ENCODE measurements around the gene HSBP1.

HSBP1 gene

GRCh38 chr16:83807710-83808572 lies at the start of gene HSBP1:
Gene HSBP1 (plus strand): TSS chr16:83807978. CDS start chr16:83808077, 99 bp downstream.
- peak; percentile 92 to 93 for DNase-seq

DNA sequence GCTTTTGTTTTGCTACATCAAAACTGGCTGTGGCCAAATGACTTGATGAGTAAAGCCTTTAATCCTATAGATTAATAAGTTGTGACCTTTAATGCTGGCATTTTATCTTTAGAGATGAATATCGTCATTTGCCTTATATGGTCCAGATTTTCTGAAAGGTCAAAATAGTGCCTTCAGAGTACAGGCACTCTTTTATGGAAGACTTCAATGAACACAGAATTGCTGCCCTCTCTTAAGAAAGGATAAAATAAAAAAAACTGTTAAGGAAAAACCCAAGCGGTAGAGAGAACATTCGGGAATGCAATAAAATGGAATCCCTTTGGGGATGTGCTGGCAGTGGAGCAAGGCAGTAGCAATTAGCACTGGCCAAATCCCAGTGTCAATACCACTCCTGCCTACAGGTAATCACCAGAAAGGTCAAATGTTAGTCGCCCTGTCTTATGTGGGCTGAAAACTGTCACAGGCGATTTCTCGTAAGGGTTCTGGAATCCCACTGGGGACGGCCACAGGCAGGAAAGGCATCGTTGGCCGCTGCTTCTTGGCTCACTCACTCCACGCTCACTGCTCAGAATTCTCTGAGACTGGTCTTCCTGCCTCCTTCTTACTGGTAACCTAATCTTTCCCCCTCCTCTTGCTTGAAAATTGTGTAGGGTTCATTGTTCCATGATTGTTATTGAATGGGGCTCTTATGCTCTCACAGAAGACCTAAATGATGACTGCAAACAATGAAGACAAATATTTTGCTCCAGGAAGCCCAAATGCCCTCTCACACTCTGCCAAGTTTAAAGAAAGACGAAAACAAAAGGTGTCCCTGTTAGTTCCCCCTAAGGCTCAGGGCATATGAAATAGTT lies 45.4 kb upstream of the HSBP1 start:
- no peak for DNase-seq

DNA sequence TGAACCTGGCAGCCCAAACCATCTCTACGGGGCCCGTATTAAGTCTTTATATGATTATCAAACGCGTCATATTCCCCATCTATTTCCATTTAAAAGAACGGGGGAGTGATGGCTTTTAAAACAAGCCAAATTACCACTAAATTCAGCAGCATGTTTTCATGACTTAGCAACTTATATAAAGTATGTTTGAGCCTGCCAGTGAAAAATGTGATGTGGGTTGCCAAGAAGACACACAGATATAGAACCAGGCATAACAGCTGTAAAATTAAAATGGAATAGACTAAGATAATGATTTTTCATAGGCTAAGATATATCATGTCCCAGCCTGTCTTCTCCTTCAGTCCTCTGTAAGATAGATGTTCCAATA lies 44.8 kb upstream of the HSBP1 start:
- no peak for DNase-seq

DNA sequence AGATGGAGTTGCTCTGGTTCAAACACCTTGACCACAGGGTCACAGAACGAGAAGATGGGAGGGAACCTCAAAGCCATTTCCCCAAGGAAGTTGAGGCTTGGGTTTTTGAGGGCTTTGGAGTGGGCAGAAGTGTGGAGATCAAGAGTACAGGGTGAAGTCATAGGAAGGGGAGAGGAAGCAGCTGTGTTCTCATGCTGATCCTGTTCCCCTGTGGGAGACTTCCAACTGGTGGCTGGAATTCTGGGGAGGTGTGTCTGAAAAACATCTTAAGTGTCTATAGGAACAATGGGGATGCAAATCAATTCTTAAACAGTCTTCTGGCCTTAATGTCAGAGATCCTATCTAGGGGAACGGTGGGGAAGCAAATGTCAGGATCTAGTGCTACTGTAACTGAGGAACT lies 38.8 kb upstream of the HSBP1 start:
- no peak for DNase-seq

- DNase-seq, result no peak
Measured at GRCh38 chr16:83769397-83770008, 38.3 kb upstream of the HSBP1 start.

GRCh38 chr16:83771306-83771942 lies 36.4 kb upstream of the HSBP1 start:
- no peak for DNase-seq

DNA sequence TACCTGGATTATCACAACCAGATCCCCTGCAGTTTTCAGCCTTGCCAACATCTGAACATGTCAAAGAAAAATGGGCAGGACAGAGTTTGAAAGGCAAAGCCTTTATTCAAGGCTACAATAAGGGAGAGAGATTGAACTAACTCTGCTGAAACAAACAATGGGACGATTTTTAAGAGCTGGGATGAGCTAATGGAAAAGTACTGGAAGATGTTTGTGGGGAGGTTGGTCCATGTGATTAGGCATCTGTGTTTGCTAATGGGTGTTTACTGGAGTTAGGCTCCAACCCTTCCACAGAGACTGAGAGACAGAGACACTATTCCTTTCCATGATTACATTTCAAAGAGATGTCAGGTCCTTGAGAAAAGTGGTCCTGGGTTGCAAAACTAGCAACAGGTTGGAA lies 35.0 kb upstream of the HSBP1 start:
- DNase-seq, result no peak

- no peak for DNase-seq
Measured at GRCh38 chr16:83774066-83774465, 33.7 kb upstream of the HSBP1 start.

- DNase-seq, result no peak
Measured at GRCh38 chr16:83776944-83777343, 30.8 kb upstream of the HSBP1 start.

DNA sequence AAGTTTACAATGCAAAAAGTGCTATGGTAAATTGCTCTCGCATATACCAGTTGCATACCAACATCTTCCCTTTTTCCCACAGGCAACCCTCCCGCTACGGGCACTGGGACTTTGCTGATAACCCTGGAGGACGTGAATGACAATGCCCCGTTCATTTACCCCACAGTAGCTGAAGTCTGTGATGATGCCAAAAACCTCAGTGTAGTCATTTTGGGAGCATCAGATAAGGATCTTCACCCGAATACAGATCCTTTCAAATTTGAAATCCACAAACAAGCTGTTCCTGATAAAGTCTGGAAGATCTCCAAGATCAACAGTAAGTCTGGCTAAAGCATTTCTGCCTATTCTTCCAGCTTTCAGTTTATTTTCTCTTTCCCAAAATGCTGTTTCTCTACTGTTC lies 27.9 kb upstream of the HSBP1 start:
- no peak for DNase-seq

- no peak for DNase-seq
Measured at GRCh38 chr16:83785455-83785854, 22.3 kb upstream of the HSBP1 start.

GRCh38 chr16:83789642-83790401 lies 18.0 kb upstream of the HSBP1 start:
- no peak for DNase-seq

GRCh38 chr16:83791916-83792315 lies 15.9 kb upstream of the HSBP1 start:
- DNase-seq, result no peak

GRCh38 chr16:83792391-83792790 lies 15.4 kb upstream of the HSBP1 start:
- DNase-seq, result no peak

DNA sequence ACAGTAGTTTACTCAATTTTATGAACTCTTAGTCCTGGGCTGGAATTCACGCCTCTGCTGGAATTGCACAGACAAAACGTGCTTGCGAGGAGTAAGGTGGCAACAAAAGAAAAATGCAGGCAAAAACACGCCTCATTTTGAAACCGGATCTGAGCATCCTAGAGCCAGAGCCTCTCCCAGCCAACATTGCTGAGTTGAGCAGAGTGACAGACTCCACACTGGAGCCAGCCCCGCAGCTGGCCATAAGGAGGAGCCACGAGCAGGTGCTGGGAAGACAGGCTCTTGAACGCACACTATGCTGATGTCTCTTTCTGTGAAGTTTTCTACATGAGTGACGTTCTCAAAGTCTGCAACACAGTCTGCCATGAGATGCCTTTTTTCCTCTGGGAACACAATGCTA lies 14.6 kb upstream of the HSBP1 start:
- DNase-seq, result no peak

- no peak for DNase-seq
Measured at GRCh38 chr16:83794860-83795554, 12.8 kb upstream of the HSBP1 start.

- no peak for DNase-seq
Measured at GRCh38 chr16:83797013-83797412, 10.8 kb upstream of the HSBP1 start.

- DNase-seq, result no peak
Measured at GRCh38 chr16:83799336-83799735, 8.4 kb upstream of the HSBP1 start.

- no peak for DNase-seq
Measured at GRCh38 chr16:83802135-83802534, 5.6 kb upstream of the HSBP1 start.

DNA sequence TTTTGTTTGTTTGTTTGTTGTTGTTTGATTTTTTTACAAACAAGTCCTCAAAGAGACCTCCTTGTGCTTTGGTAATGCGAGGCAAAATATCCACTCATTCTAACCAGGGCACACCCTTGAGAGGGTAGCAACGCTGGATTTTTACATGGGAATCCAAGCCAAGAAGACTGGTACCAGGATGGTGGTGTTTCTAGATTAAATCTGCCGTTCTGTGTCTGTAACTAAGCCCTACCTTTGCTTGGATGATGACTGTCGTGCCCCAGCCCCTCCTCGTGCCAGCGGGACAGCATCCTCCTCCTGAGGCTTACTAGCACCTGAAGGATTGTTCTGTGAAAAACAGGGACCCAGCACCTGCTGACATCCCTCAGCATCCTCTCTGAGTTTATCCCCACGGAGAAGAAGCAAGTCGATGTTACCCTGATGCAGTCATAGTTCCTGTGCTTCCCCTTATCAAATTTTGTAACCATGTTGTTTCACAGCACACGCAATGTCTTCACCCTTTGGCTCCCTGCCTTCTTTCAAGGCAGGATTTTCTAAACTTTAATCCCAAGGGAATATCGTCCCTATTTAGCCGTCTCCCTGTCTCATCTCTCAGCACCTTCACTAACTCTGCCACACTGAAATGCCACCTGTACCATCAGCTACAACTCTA lies 5.1 kb upstream of the HSBP1 start:
- DNase-seq, result no peak

DNA sequence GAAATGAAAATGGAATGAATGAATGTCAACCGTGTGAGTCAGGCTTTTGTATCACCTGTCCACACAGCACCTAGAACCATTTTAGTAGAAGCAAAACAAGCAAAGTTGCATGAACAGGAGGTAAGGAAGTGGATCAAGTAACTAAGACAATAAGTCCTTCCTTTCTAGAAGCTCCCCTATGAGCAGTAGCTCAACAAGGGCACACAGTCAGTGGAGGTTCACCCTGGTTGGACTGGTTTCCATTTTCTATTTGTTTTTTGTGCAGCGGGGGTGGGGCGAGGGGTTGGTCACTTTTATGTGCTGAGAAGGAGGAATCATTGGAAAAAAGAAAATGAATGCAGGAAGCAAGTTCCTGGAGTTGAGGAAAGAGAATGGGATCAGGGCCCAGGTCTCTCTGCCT lies 4.0 kb upstream of the HSBP1 start:
- DNase-seq, result no peak
